OCI-LY7 (cell line): Measurements from ENCODE around the gene RFX3.

Source experiments
- CTCF ChIP-seq: fragments of 200-600 bp; sonication (generic); conservative IDR thresholded peaks from 2 replicates; pipeline ENCODE4 v1.5.1; 2014; ENCODE audit warnings: mild to moderate bottlenecking, antibody characterized with exemption, low read length, moderate library complexity, mixed read lengths
- EZH2phosphoT487 ChIP-seq: fragments of 200-600 bp; sonication (generic); IDR thresholded peaks from 2 replicates; pipeline ENCODE4 v1.6.1; 2018; ENCODE audit warnings: low read depth, borderline replicate concordance, mild to moderate bottlenecking, mixed run types, antibody characterized with exemption, low read length, moderate library complexity, mixed read lengths

GRCh38 chr9:3502560-3503398 lies 23.0 kb downstream of the RFX3 start:
- TF ChIP-seq CTCF (no peak), EZH2phosphoT487 (no peak)
